ENCODE results near the gene POLG. TPM values are rescaled to one million over a fixed set of nuclear protein-coding genes. Genes with fewer than 3 reads are reported as not detected.
A peak's percentile ranks its signal among the peaks of the same experiment; 100 is the strongest.

The POLG gene
- total and polyA plus RNA-seq, 2 of the 13 experiments (the other 11 are each of a cell fraction or from before 2014, with no cell fraction given) = 26.6 to 35.5 TPM

DNA sequence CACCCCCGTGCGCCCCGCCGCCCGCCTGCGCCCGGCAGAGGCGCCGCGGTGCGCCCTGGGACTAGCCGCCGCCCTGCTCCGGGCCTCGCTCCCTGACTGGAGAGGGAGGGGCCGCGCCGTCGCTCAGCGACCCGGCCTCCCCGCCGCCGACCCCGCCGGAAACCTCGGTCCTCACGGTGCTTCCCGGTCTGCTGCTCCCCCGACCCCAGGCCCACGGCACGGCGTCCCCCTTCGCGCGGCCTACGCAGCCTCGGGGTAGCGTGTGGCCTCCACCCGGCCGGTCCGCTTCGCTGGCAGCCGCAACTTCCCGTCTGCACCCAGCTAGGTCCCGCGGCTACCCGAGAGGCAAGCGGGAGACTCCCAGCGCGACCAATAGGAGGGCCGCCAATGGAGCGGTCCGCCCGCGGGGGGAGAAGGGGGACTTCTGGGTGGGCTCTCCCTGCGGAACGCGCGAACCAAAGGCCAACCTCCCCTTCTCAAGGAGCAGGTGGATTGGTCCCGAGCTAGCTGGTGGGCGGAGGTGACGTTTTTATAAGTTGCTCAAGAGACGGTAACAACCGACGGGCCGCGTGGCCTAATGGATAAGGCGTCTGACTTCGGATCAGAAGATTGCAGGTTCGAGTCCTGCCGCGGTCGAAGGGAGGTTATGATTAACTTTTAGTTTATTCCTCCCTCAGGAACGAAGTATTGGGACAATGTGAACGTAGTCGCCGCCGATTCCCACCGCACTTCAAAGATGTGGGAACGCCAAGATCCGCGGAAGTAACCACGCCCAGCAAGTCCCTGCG is at the start of gene POLG (continued):
- TF ChIP-seq ZNF747 (CRISPR knock-in tag; IDR thresholded peaks at IDR 0.05; ENCODE audit: borderline replicate concordance) (peak; percentile 87; the same call in 1 of the 2 replicates), ZNF556 (CRISPR knock-in tag; IDR thresholded peaks at IDR 0.05; ENCODE audit: borderline replicate concordance) (no peak; the same call in none of the 2 replicates), TFAP4 (IDR thresholded peaks at IDR 0.05; ENCODE audit: borderline replicate concordance, low read depth) (peak; percentile 25; the same call in 1 of the 2 replicates), ZFP36L2 (CRISPR knock-in tag; IDR thresholded peaks at IDR 0.05) (peak; percentile 52; the same call in 1 of the 2 replicates), RXRB (CRISPR knock-in tag; IDR thresholded peaks at IDR 0.05; ENCODE audit: borderline replicate concordance) (peak; percentile 60; the same call in 1 of the 2 replicates), ZFP1 (CRISPR knock-in tag; IDR thresholded peaks at IDR 0.05) (peak; percentile 89), NFIB (CRISPR knock-in tag; IDR thresholded peaks at IDR 0.05; ENCODE audit: borderline replicate concordance) (no peak), SIN3A (IDR thresholded peaks at IDR 0.05; ENCODE audit: borderline replicate concordance, low read depth, low read length) (peak; percentile 84; the same call in 1 of the 2 replicates), SUZ12 (IDR thresholded peaks at IDR 0.05; ENCODE audit: low read depth, low read length) (no peak), KDM4B (CRISPR knock-in tag; IDR thresholded peaks at IDR 0.05) (peak; percentile 17; the same call in 1 of the 2 replicates), CENPBD1 (CRISPR knock-in tag; IDR thresholded peaks at IDR 0.05; ENCODE audit: borderline replicate concordance, low read depth) (peak; percentile 55; the same call in 1 of the 2 replicates)
- TF ChIP-seq, protein P1, sequence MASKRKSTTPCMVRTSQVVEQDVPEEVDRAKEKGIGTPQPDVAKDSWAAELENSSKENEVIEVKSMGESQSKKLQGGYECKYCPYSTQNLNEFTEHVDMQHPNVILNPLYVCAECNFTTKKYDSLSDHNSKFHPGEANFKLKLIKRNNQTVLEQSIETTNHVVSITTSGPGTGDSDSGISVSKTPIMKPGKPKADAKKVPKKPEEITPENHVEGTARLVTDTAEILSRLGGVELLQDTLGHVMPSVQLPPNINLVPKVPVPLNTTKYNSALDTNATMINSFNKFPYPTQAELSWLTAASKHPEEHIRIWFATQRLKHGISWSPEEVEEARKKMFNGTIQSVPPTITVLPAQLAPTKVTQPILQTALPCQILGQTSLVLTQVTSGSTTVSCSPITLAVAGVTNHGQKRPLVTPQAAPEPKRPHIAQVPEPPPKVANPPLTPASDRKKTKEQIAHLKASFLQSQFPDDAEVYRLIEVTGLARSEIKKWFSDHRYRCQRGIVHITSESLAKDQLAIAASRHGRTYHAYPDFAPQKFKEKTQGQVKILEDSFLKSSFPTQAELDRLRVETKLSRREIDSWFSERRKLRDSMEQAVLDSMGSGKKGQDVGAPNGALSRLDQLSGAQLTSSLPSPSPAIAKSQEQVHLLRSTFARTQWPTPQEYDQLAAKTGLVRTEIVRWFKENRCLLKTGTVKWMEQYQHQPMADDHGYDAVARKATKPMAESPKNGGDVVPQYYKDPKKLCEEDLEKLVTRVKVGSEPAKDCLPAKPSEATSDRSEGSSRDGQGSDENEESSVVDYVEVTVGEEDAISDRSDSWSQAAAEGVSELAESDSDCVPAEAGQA (IDR thresholded peaks at IDR 0.05; ENCODE audit: low read depth) = 0 out of 2 replicates have a peak, but pooled peaks have one; percentile 43
- TF ChIP-seq, protein P1 (CRISPR knock-in tag; IDR thresholded peaks at IDR 0.05; ENCODE audit: borderline replicate concordance) = no peak; the same call in 1 of the 2 replicates
- TF ChIP-seq, protein P2, sequence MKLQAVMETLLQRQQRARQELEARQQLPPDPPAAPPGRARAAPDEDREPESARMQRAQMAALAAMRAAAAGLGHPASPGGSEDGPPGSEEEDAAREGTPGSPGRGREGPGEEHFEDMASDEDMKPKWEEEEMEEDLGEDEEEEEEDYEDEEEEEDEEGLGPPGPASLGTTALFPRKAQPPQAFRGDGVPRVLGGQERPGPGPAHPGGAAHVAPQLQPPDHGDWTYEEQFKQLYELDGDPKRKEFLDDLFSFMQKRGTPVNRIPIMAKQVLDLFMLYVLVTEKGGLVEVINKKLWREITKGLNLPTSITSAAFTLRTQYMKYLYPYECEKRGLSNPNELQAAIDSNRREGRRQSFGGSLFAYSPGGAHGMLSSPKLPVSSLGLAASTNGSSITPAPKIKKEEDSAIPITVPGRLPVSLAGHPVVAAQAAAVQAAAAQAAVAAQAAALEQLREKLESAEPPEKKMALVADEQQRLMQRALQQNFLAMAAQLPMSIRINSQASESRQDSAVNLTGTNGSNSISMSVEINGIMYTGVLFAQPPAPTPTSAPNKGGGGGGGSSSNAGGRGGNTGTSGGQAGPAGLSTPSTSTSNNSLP (IDR thresholded peaks at IDR 0.05; ENCODE audit: low read depth, low read length) = peak; percentile 78
- TF ChIP-seq, protein P3, sequence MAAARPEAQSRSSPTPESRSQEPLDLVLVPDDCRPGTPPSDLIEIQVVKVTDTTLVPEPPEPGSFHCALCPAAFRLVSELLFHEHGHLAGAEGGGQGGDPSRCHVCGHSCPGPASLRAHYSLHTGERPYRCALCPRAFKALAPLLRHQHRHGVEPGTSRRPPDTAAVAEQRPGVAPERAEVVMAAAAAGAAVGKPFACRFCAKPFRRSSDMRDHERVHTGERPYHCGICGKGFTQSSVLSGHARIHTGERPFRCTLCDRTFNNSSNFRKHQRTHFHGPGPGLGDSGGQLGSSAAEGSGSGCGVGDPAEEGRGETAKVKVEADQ (CRISPR knock-in tag; IDR thresholded peaks at IDR 0.05; ENCODE audit: borderline replicate concordance) = peak; percentile 95
- TF ChIP-seq, protein P4, sequence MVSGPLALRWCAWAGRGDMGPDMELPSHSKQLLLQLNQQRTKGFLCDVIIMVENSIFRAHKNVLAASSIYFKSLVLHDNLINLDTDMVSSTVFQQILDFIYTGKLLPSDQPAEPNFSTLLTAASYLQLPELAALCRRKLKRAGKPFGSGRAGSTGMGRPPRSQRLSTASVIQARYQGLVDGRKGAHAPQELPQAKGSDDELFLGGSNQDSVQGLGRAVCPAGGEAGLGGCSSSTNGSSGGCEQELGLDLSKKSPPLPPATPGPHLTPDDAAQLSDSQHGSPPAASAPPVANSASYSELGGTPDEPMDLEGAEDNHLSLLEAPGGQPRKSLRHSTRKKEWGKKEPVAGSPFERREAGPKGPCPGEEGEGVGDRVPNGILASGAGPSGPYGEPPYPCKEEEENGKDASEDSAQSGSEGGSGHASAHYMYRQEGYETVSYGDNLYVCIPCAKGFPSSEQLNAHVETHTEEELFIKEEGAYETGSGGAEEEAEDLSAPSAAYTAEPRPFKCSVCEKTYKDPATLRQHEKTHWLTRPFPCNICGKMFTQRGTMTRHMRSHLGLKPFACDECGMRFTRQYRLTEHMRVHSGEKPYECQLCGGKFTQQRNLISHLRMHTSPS (CRISPR knock-in tag; IDR thresholded peaks at IDR 0.05; ENCODE audit: low read depth) = no peak

All from HepG2 (cell line).